ENCODE results near the gene SEPTIN1. TPM values are rescaled to one million over a fixed set of nuclear protein-coding genes. Genes with fewer than 3 reads are reported as not detected.

Gene SEPTIN1
- total RNA-seq, 3 donors from 2014 or later (not counting 1 experiment from before 2014, with no cell fraction given), result 196 to 210 (median 205) TPM

DNA sequence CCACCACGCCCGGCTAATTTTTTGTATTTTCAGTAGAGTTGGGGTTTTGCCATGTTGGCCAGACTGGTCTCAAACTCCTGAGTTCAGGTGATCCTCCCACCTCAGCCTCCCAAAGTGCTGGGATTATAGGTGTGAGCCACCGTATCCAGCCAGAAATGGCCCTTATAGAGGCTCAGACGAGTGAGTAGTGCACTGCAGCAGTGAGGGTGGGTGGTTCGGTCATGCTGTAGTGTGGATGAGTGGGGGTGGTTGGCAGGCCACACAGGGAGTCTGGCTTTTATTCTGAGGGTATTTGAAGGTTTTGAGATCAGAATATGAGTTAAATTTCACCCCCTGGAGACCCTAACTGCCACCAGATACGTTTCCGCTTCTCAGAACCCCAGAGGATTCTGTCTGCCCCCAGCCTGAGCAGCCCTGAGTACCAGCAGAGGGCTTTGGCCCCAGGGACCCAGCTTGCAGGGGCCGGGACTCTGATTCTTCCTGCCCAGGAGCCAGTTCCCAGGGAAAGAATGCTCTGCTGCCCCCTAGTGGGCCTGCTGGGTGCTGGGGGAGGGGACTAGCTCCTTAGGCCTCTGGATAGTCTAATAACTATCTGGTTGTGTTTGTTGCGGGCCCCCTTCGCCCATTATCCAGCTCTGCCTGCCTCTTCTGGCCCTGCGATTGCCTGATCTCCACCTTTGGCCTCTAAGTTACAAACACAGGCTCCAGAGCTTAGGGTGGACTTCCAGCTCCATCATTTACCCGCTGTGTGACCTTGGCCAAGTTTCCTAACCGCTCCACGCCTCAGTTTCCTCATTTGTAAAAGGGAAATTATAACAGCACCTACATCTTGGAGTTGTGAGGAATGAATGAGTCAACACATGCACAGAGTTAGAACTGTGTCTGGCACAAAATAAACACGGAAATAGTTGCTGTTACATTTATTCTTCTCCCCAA, 27.0 kb upstream of the SEPTIN1 start:
- peak overlapping the region in 1 of 2 donors; percentile 31 for H3K27ac Mint-ChIP-seq
- H3K27me3 Mint-ChIP-seq (ENCODE audit: low read depth in 2 of 2), result no peaks in the 10 kb centered on the region
- TF ChIP-seq, protein P1, sequence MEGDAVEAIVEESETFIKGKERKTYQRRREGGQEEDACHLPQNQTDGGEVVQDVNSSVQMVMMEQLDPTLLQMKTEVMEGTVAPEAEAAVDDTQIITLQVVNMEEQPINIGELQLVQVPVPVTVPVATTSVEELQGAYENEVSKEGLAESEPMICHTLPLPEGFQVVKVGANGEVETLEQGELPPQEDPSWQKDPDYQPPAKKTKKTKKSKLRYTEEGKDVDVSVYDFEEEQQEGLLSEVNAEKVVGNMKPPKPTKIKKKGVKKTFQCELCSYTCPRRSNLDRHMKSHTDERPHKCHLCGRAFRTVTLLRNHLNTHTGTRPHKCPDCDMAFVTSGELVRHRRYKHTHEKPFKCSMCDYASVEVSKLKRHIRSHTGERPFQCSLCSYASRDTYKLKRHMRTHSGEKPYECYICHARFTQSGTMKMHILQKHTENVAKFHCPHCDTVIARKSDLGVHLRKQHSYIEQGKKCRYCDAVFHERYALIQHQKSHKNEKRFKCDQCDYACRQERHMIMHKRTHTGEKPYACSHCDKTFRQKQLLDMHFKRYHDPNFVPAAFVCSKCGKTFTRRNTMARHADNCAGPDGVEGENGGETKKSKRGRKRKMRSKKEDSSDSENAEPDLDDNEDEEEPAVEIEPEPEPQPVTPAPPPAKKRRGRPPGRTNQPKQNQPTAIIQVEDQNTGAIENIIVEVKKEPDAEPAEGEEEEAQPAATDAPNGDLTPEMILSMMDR (IDR thresholded peaks at IDR 0.05), result peak; percentile 91
- no peaks in the 10 kb centered on the region for H3K36me3 Mint-ChIP-seq
- Histone ChIP-seq H3K27ac (ENCODE audit: low read length) (no peak overlapping the region), H3K36me3 (ENCODE audit: control insufficient read depth, insufficient read depth, low read length) (no peaks in the 10 kb centered on the region), H3K4me1 (ENCODE audit: control insufficient read depth, insufficient read depth, low read length) (peaks cover 24% of the 10 kb centered on the region), H3K27me3 (ENCODE audit: control insufficient read depth, insufficient read depth, low read length) (no peaks in the 10 kb centered on the region), H3K9me3 (ENCODE audit: control insufficient read depth, insufficient read depth, low read length) (no peaks in the 10 kb centered on the region), H3K4me3 (ENCODE audit: low read length) (no peak overlapping the region)
- H3K4me3 Mint-ChIP-seq, result peak overlapping the region; percentile 37
- DNase-seq (peak; percentile 91 to 95), ATAC-seq (peak; percentile 63 to 80 (median 68))
- no peaks in the 10 kb centered on the region for H3K9me3 Mint-ChIP-seq
- peaks cover 15 to 21% of the 10 kb centered on the region in 2 donors for H3K4me1 Mint-ChIP-seq
- 42% methylated on average over 13 of the region's 15 CpGs for WGBS (ENCODE audit: insufficient coverage)
- intact Hi-C loops (cut with micrococcal nuclease), result loop anchor here (10.0 kb wide), 1 partner anchor 345 kb away; the partner anchor contains the start of gene ALDOA

DNA sequence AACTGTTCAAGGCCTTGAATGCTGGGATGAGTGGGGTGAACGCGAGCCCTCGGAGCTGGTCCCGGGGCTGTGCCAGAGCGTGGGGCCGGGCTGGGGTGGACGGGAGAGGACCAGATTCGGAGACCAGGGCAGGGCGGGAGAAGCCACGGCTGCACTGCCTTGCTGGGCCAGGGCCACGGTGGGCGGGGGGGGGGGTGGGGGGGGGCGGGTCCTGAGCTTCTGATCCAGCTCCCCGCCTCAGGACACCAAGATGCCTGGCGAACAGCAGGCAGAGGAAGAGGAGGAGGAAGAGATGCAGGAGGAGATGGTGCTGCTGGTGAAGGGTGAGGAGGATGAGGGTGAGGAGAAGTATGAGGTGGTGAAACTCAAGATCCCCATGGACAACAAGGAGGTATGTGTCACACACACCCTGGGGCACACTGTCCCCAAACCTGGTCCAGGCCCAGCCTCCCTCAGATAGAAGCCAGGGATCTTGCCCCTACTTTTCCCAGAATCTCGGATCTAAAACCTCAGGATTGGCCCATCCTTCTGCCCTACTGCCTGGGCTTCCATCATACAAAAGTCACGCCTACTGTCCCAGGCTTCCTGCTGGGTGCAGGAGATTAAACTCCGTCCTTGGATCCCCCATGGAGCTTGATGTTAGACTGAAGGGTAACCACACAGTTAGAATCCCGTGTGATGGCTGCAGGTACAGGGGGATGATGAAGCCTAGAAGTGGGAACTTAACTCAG, 25.6 kb upstream of the SEPTIN1 start:
- Mint-ChIP-seq H3K4me3 (peak overlapping the region; percentile 94), H3K27ac (peak overlapping the region; percentile 38 to 85), H3K4me1 (peaks cover 15 to 21% of the 10 kb centered on the region in 2 donors), H3K36me3 (no peaks in the 10 kb centered on the region), H3K27me3 (ENCODE audit: low read depth in 2 of 2) (peaks cover 0 to 2% of the 10 kb centered on the region in 2 donors), H3K9me3 (no peaks in the 10 kb centered on the region)
- peak in 1 of 2 donors; percentile 30 for DNase-seq
- Histone ChIP-seq H3K27me3 (ENCODE audit: control insufficient read depth, insufficient read depth, low read length) (peaks cover 3% of the 10 kb centered on the region), H3K4me3 (ENCODE audit: low read length) (peak overlapping the region; percentile 69), H3K4me1 (ENCODE audit: control insufficient read depth, insufficient read depth, low read length) (peaks cover 24% of the 10 kb centered on the region), H3K9me3 (ENCODE audit: control insufficient read depth, insufficient read depth, low read length) (no peaks in the 10 kb centered on the region), H3K27ac (ENCODE audit: low read length) (no peak overlapping the region), H3K36me3 (ENCODE audit: control insufficient read depth, insufficient read depth, low read length) (no peaks in the 10 kb centered on the region)
- ATAC-seq, result no peak
- 28% methylated on average over 13 of the region's 19 CpGs for WGBS (ENCODE audit: insufficient coverage)
- intact Hi-C loops (cut with micrococcal nuclease), result loop anchor here (10.0 kb wide), 1 partner anchor 343 kb away; the partner anchor contains the start of gene ALDOA
- TF ChIP-seq, protein P1 (IDR thresholded peaks at IDR 0.05), result no peak

GRCh38 chr16:30407102-30407803, 24.9 kb upstream of the SEPTIN1 start, which contains the start of gene ZNF771:
Gene ZNF771, plus strand, starts transcription at chr16:30407606. Its CDS starts 448 bp downstream, at chr16:30408054.
- H3K4me1 Mint-ChIP-seq, result peaks cover 15 to 20% of the 10 kb centered on the region in 2 donors
- H3K27me3 ChIP-seq (ENCODE audit: control insufficient read depth, insufficient read depth, low read length), result peaks cover 3% of the 10 kb centered on the region
- peak within 1 kb of the TSS; percentile 69 for H3K4me3 ChIP-seq (ENCODE audit: low read length)
- DNase-seq (peak; percentile 84 to 92), ATAC-seq (peak; percentile 90 to 96 (median 92))
- H3K4me3 Mint-ChIP-seq, result peak within 1 kb of the TSS; percentile 94
- H3K27me3 Mint-ChIP-seq (ENCODE audit: low read depth in 2 of 2), result peaks cover 0 to 2% of the 10 kb centered on the region in 2 donors
- H3K27ac ChIP-seq (ENCODE audit: low read length), result peak within 1 kb of the TSS; percentile 18
- H3K36me3 ChIP-seq (ENCODE audit: control insufficient read depth, insufficient read depth, low read length), result no peaks in the 10 kb centered on the region
- no peaks in the 10 kb centered on the region for H3K9me3 ChIP-seq (ENCODE audit: control insufficient read depth, insufficient read depth, low read length)
- H3K4me1 ChIP-seq (ENCODE audit: control insufficient read depth, insufficient read depth, low read length), result peaks cover 24% of the 10 kb centered on the region
- H3K9me3 Mint-ChIP-seq, result no peaks in the 10 kb centered on the region
- under 1% methylated on average over 65 of the region's 65 CpGs for WGBS (ENCODE audit: insufficient coverage)
- H3K27ac Mint-ChIP-seq, result peak within 1 kb of the TSS; percentile 76 to 85
- no peaks in the 10 kb centered on the region for H3K36me3 Mint-ChIP-seq
- intact Hi-C loops (cut with micrococcal nuclease), result loop anchor here (10.0 kb wide), 1 partner anchor 342 kb away; the partner anchor contains the start of gene ALDOA
- TF ChIP-seq, protein P1 (IDR thresholded peaks at IDR 0.05), result no peak
